Omental fat pad (tissue), 4 donors: Measurements from ENCODE around the gene EHHADH. TPM values are rescaled to one million over a fixed set of nuclear protein-coding genes. Genes with fewer than 3 reads are reported as not detected.

Experiments used
- ATAC-seq: fragments of 150-250 bp; one replicate; pipeline ENCODE4 v1.9.1; 2016; ENCODE audit warnings: mild to moderate bottlenecking, moderate library complexity; ENCODE audit not compliant: low FRiP score
- DNase-seq: peaks from one replicate; pipeline ENCODE4 v3.0.0-alpha.2; 2019; ENCODE audit warnings: low spot score
- CTCF ChIP-seq, 3 donors: fragments of 450-650 bp; IDR thresholded peaks; one replicate each; pipeline ENCODE4 v1.5.1; 2016 to 2017; ENCODE audit warnings: antibody characterized with exemption in 3 of 3, mild to moderate bottlenecking in 3 of 3, moderate library complexity in 2 of 3
- small RNA-seq: library from RNA; depleted of rRNA; stranded (forward); fragments of <200 nt; gene quantifications from one replicate; pipeline ENCODE3, GENCODE V24; 2016
- total RNA-seq, 4 donors: library from RNA; depleted of rRNA; stranded (reverse); fragments of >200 nt; gene quantifications; one replicate each; pipeline ENCODE4 v1.1.0, GENCODE V29; 2016

The EHHADH gene
- total RNA-seq, 4 donors from 2014 or later: 6.3 to 11.0 (median 9.1) TPM

- DNase-seq: no peak
- ATAC-seq: no peak
- no peak for TF ChIP-seq CTCF (IDR thresholded peaks at IDR 0.05)
Observed at GRCh38 chr3:185149591-185149990, 104.3 kb downstream of the EHHADH start.

GRCh38 chr3:185145511-185145910 is 108.3 kb downstream of the EHHADH start:
- no peak for DNase-seq
- no peak for ATAC-seq
- no peak for TF ChIP-seq CTCF (IDR thresholded peaks at IDR 0.05)

- DNase-seq (no peak), ATAC-seq (no peak)
- no peak for TF ChIP-seq CTCF (IDR thresholded peaks at IDR 0.05)
Observed at GRCh38 chr3:185144784-185145183, 109.1 kb downstream of the EHHADH start.

Small RNAs within 50 kb of the gene (small RNA-seq; reads per million reads assigned to genes)
- gene MIR5588: not detected

Other genes with a start within 250 kb of the EHHADH start
- 1 to 10 TPM; 2.8 to 4.9 (median 3.5) TPM for gene C3orf70, start 101.0 kb downstream of the EHHADH start, total RNA-seq
- 10 to 100 TPM; 12.4 to 17.8 (median 16.3) TPM for gene MAP3K13, start 109.1 kb upstream of the EHHADH start, total RNA-seq
- 10 to 100 TPM; 12.5 to 24.6 (median 13.4) TPM for gene TMEM41A, start 245.0 kb upstream of the EHHADH start, total RNA-seq